HCT116 (cell line): ENCODE data around the gene GRIK2. TPM values are rescaled to one million over a fixed set of nuclear protein-coding genes. Genes with fewer than 3 reads are reported as not detected.

Experiments used
- ATAC-seq: fragments of 200-7000 bp; cut with Tn5 transposase; 2 replicates; pipeline ENCODE4 v1.9.1; 2020; ENCODE audit warnings: mild to moderate bottlenecking, moderate library complexity
- BruUV-seq: library from RNA; stranded (reverse); fragments of 400-500 nt; replicated peaks from 2 replicates; lab custom pipeline; 2021; lab: Mats Ljungman, UMichigan
- CTCF ChIA-PET: fragments of 300-600 bp; sonication (Branson Sonifier 250); formaldehyde crosslinking; loops from one replicate; lab custom pipeline; 2021; ENCODE audit warnings: antibody characterized with exemption; lab: Charles Lee
- POLR2A ChIA-PET: fragments of 300-600, 350-600 bp; sonication (Branson Sonifier 250); formaldehyde crosslinking; loops from one replicate; lab custom pipeline; 2021; ENCODE audit warnings: antibody characterized with exemption; lab: Charles Lee
- RAD21 ChIA-PET, 2 experiments: fragments of 300-600 bp; sonication (Branson Sonifier 250); formaldehyde crosslinking; loops; one replicate each; lab custom pipeline; 2023; ENCODE audit warnings: low total read pairs in 2 of 2; ENCODE audit not compliant: uncharacterized antibody in 2 of 2, unreplicated experiment in 2 of 2, low non-redundant PET in 1 of 2; lab: Charles Lee
- DNase-seq: peaks from one replicate; pipeline ENCODE4 v3.0.0-alpha.2; 2010; ENCODE audit warnings: low read depth, low spot score
- H2AFZ ChIP-seq: fragments of 200-600 bp; shearing (Covaris generic), sonication (generic); 2 replicates; pipeline ENCODE4 v1.6.1; 2017; ENCODE audit warnings: low read depth, mixed run types, mixed read lengths, antibody characterized with exemption, low read length; ENCODE audit not compliant: poor library complexity, severe bottlenecking
- H3K27ac ChIP-seq: 2 replicates; pipeline ENCODE4 v1.5.1; 2012; ENCODE audit warnings: low read depth, low read length
- H3K27me3 ChIP-seq: fragments of 200-600 bp; sonication (generic); 2 replicates; pipeline ENCODE4 v1.6.1; 2016; ENCODE audit warnings: mixed run types, low read length, mixed read lengths; ENCODE audit not compliant: insufficient read depth
- H3K36me3 ChIP-seq, 2 experiments: fragments of 200-500 bp in 1 of 2; fragments of 200-600 bp in 1 of 2; sonication (Bioruptor generic) in 1 of 2; sonication (generic) in 1 of 2; 2 replicates each; pipeline versions ENCODE4 v1.5.1 to v1.6.1; 2014 to 2016; ENCODE audit warnings: low read length in 2 of 2, inconsistent platforms in 1 of 2, mixed read lengths in 1 of 2, mixed run types in 1 of 2; ENCODE audit not compliant: insufficient read depth in 2 of 2, control insufficient read depth in 1 of 2
- H3K4me1 ChIP-seq, 2 experiments: fragments of 200-600 bp in 1 of 2; sonication (generic) in 1 of 2; 2 replicates each; pipeline versions ENCODE4 v1.5.1 to v1.6.1; 2012 to 2017; ENCODE audit warnings: low read length in 2 of 2, inconsistent platforms in 1 of 2, mild to moderate bottlenecking in 1 of 2, mixed read lengths in 1 of 2, mixed run types in 1 of 2, moderate library complexity in 1 of 2; ENCODE audit not compliant: insufficient read depth in 2 of 2, control insufficient read depth in 1 of 2
- H3K4me2 ChIP-seq: fragments of 200-600 bp; sonication (generic); 2 replicates; pipeline ENCODE4 v1.6.1; 2017; ENCODE audit warnings: mixed run types, low read length, mixed read lengths
- H3K4me3 ChIP-seq, 2 experiments: fragments of 200-600 bp in 1 of 2; sonication (generic) in 1 of 2; replicated peaks in 1 of 2; 2 replicates each; pipeline ENCODE4 v1.5.1; 2011 to 2016; ENCODE audit warnings: low read length in 2 of 2, control low read depth in 1 of 2, low read depth in 1 of 2, mild to moderate bottlenecking in 1 of 2, mixed read lengths in 1 of 2, mixed run types in 1 of 2
- H3K79me2 ChIP-seq: fragments of 200-600 bp; sonication (generic); 2 replicates; pipeline ENCODE4 v1.6.1; 2017; ENCODE audit warnings: mild to moderate bottlenecking, mixed run types, low read length, moderate library complexity, mixed read lengths; ENCODE audit not compliant: insufficient read depth
- H3K9ac ChIP-seq: fragments of 200-600 bp; sonication (generic); 2 replicates; pipeline ENCODE4 v1.6.1; 2016; ENCODE audit warnings: low read length, mixed read lengths
- H3K9me2 ChIP-seq: fragments of 200-600 bp; sonication (generic), shearing (Covaris generic); 2 replicates; pipeline ENCODE4 v1.6.1; 2017; ENCODE audit warnings: mixed run types, mild to moderate bottlenecking, moderate library complexity; ENCODE audit not compliant: insufficient read depth
- H3K9me3 ChIP-seq, 2 experiments: fragments of 200-500 bp in 1 of 2; fragments of 200-600 bp in 1 of 2; sonication (Bioruptor generic) in 1 of 2; sonication (generic) in 1 of 2; 2 replicates each; pipeline ENCODE4 v1.6.1; 2014 to 2017; ENCODE audit warnings: low read length in 2 of 2, mixed read lengths in 2 of 2, inconsistent platforms in 1 of 2, low read depth in 1 of 2, mild to moderate bottlenecking in 1 of 2, mixed run types in 1 of 2, moderate library complexity in 1 of 2; ENCODE audit not compliant: control insufficient read depth in 1 of 2, insufficient read depth in 1 of 2
- H4K20me1 ChIP-seq: fragments of 200-600 bp; sonication (generic), shearing (Covaris generic); 2 replicates; pipeline ENCODE4 v1.6.1; 2017; ENCODE audit warnings: mixed run types, mild to moderate bottlenecking, moderate library complexity; ENCODE audit not compliant: insufficient read depth
- CEBPB ChIP-seq: IDR thresholded peaks from 2 replicates; pipeline ENCODE4 v1.6.1; 2012; ENCODE audit warnings: low read depth
- EGR1 ChIP-seq: IDR thresholded peaks from 2 replicates; pipeline ENCODE4 v1.6.1; 2012; ENCODE audit warnings: low read depth
- ELF1 ChIP-seq: IDR thresholded peaks from 2 replicates; pipeline ENCODE4 v1.6.1; 2012; ENCODE audit warnings: low read depth, borderline replicate concordance
- EZH2 ChIP-seq: fragments of 200-600 bp; sonication (generic); IDR thresholded peaks from 2 replicates; pipeline ENCODE4 v1.6.1; 2017; ENCODE audit warnings: antibody characterized with exemption, mixed run types
- EZH2phosphoT487 ChIP-seq: fragments of 200-600 bp; IDR thresholded peaks from 2 replicates; pipeline ENCODE4 v1.6.1; 2018; ENCODE audit warnings: antibody characterized with exemption, borderline replicate concordance
- FOSL1 ChIP-seq: IDR thresholded peaks from 2 replicates; pipeline ENCODE4 v1.6.1; 2012; ENCODE audit warnings: low read depth
- POLR2A ChIP-seq: IDR thresholded peaks from 2 replicates; pipeline ENCODE4 v1.7.0; 2011; ENCODE audit warnings: borderline replicate concordance; ENCODE audit not compliant: insufficient read depth, insufficient read length; ENCODE audit errors: extremely low read depth
- POLR2AphosphoS5 ChIP-seq: IDR thresholded peaks from 2 replicates; pipeline ENCODE4 v1.6.1; 2011; ENCODE audit warnings: mild to moderate bottlenecking, low read depth, low read length, moderate library complexity
- RAD21 ChIP-seq: IDR thresholded peaks from 2 replicates; pipeline ENCODE4 v1.6.1; 2012; ENCODE audit warnings: low read depth, mild to moderate bottlenecking
- SIN3A ChIP-seq: IDR thresholded peaks from 2 replicates; pipeline ENCODE4 v1.6.1; 2012; ENCODE audit warnings: low read depth
- TCF7L2 ChIP-seq: IDR thresholded peaks from 2 replicates; pipeline ENCODE4 v1.7.0; 2011; ENCODE audit warnings: borderline replicate concordance, inconsistent platforms; ENCODE audit not compliant: insufficient read depth, insufficient read length; ENCODE audit errors: extremely low read depth
- YY1 ChIP-seq: IDR thresholded peaks from 2 replicates; pipeline ENCODE4 v1.6.1; 2011; ENCODE audit warnings: low read length, low read depth, moderate library complexity, mild to moderate bottlenecking; ENCODE audit not compliant: insufficient replicate concordance; ENCODE audit errors: extremely low read depth
- ZNF274 ChIP-seq: fragments of 200-500 bp; sonication (Bioruptor generic); IDR thresholded peaks from 2 replicates; pipeline ENCODE4 v1.6.1; 2014; ENCODE audit warnings: mild to moderate bottlenecking, low read depth, low read length, inconsistent platforms
- intact Hi-C: fragments of 100-400 bp; cut with micrococcal nuclease; formaldehyde crosslinking; loops from 2 replicates; pipeline ENCODE4 v1.10.0; 2022
- total RNA-seq: library from RNA; stranded (reverse); gene quantifications from one replicate; pipeline ENCODE4 v1.2.1, GENCODE V29; 2021; ENCODE audit not compliant: unreplicated experiment
- TF ChIP-seq, protein P1 (sequence below): IDR thresholded peaks from 2 replicates; pipeline ENCODE4 v1.6.1; 2012
- TF ChIP-seq, protein P2 (sequence below): IDR thresholded peaks from 2 replicates; pipeline ENCODE4 v1.6.1; 2012

Gene GRIK2
- total RNA-seq, 1 experiment from 2014 or later = 0.64 TPM

DNA sequence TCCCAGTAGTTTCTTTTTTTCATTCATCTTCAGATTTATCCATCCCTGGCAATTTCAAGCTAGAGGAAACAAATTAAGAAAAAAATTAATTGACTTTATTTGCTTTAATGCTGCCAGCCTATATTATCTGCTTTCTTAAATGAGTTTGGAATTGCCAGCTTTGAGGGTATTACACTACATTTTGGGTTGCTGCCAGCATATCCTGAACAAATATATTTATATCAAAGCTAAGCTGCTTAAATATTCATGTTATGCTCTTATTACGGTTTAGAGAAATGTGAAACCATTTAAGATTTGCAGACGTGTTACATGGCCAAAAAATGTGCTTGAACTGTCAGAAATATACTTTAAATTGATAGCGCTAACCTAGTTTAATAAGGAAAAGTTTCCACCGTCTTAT, 59.7 kb downstream of the GRIK2 start:
- CTCF ChIA-PET = no interaction called here
- no peak overlapping the region for H3K9ac ChIP-seq
- no peaks in the 10 kb centered on the region for H3K4me1 ChIP-seq
- no peaks in the 10 kb centered on the region for H3K79me2 ChIP-seq
- H3K36me3 ChIP-seq = no peaks in the 10 kb centered on the region
- H2AFZ ChIP-seq = no peak overlapping the region
- no peaks in the 10 kb centered on the region for H3K9me3 ChIP-seq
- H3K27me3 ChIP-seq = no peaks in the 10 kb centered on the region
- TF ChIP-seq EZH2phosphoT487 = no peak
- TF ChIP-seq SIN3A = no peak
- no peak for TF ChIP-seq FOSL1
- no peak for TF ChIP-seq TCF7L2
- no peak for TF ChIP-seq EGR1
- no peak for TF ChIP-seq EZH2
- no peak for TF ChIP-seq YY1
- TF ChIP-seq ELF1 = no peak
- TF ChIP-seq POLR2A = no peak
- TF ChIP-seq CEBPB = no peak
- no peaks in the 10 kb centered on the region for H3K9me2 ChIP-seq
- POLR2A ChIA-PET = no interaction called here
- DNase-seq (no peak), ATAC-seq (no peak)
- no peaks in the 10 kb centered on the region for H4K20me1 ChIP-seq
- intact Hi-C loops = no loop called here
- BruUV-seq = no TSS peak
- no peak overlapping the region for H3K4me3 ChIP-seq
- H3K27ac ChIP-seq = no peak overlapping the region
- RAD21 ChIA-PET = no interaction called here
- no peak overlapping the region for H3K4me2 ChIP-seq

DNA sequence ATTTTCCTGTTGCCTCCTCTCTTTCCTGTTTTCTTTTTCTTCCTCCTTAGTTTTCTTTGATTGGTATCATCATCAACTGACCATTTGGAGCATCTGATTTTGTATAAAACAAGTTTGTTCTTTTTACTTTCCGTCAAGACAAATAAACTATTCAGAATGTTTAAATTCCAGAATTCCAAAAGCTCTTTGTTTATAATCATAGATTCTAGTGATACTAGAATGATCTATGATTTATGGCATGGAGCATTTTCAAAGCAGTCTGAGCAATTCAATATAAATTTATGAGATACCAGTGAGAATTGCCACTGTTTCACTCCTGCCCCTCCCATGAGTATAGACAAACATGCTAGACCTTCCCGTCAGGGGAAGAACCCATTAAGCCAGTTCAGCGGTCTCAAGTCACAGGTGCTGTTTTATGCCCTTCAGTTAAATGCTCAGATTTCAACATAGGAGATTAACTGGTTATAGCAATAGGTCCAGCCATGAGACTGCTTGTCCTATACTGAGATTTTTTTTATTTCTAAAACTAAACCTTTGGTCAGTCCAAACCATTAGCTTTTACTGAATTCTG, 60.7 kb downstream of the GRIK2 start:
- H3K4me2 ChIP-seq = no peak overlapping the region
- no peaks in the 10 kb centered on the region for H3K9me3 ChIP-seq
- no peaks in the 10 kb centered on the region for H3K36me3 ChIP-seq
- H3K4me3 ChIP-seq = no peak overlapping the region
- H3K27ac ChIP-seq = no peak overlapping the region
- POLR2A ChIA-PET = no interaction called here
- RAD21 ChIA-PET = interaction anchor here in 1 of 2 experiments (0.7 kb wide), 1 partner anchor 17 kb away, joined by 3 read pairs; no protein-coding TSS in a partner anchor
- DNase-seq = no peak
- H3K9ac ChIP-seq = no peak overlapping the region
- H3K27me3 ChIP-seq = no peaks in the 10 kb centered on the region
- H3K9me2 ChIP-seq = no peaks in the 10 kb centered on the region
- H2AFZ ChIP-seq = no peak overlapping the region
- no peak for ATAC-seq
- intact Hi-C loops = no loop called here
- H3K4me1 ChIP-seq = no peaks in the 10 kb centered on the region
- CTCF ChIA-PET = no interaction called here
- no peaks in the 10 kb centered on the region for H3K79me2 ChIP-seq
- H4K20me1 ChIP-seq = no peaks in the 10 kb centered on the region
- TF ChIP-seq, protein P1, sequence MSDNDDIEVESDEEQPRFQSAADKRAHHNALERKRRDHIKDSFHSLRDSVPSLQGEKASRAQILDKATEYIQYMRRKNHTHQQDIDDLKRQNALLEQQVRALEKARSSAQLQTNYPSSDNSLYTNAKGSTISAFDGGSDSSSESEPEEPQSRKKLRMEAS = no peak
- TF ChIP-seq CEBPB (no peak), EZH2phosphoT487 (no peak), SIN3A (no peak), FOSL1 (no peak), RAD21 (no peak), TCF7L2 (no peak), ZNF274 (no peak), POLR2AphosphoS5 (no peak), EGR1 (no peak)
- TF ChIP-seq, protein P2, sequence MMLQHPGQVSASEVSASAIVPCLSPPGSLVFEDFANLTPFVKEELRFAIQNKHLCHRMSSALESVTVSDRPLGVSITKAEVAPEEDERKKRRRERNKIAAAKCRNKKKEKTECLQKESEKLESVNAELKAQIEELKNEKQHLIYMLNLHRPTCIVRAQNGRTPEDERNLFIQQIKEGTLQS = no peak
- BruUV-seq = no TSS peak
